ENCODE measurements around the gene RNF183. TPM values are rescaled to one million over a fixed set of nuclear protein-coding genes. Genes with fewer than 3 reads are reported as not detected.

The RNF183 gene
- total and polyA plus RNA-seq, 7 donors, result 2.3 TPM; not detected in 6

GRCh38 chr9:113345671-113346070, 42.5 kb upstream of the RNF183 start:
- 0 to 12% methylated on average over 1 of the region's 1 CpG for WGBS, 2 donors
- peak overlapping the region in 1 of 4 donors; percentile 88 for H3K27ac ChIP-seq
- H3K27me3 ChIP-seq, result peaks cover 0 to 11% (median 2%) of the 10 kb centered on the region in 3 donors
- no peak overlapping the region for H3K4me3 ChIP-seq
- no peak for DNase-seq
- intact Hi-C loops (cut with DNase I), result loop anchor here (10.0 kb wide), 1 partner anchor 239 kb away; no protein-coding TSS in a partner anchor
- H3K36me3 ChIP-seq, result no peaks in the 10 kb centered on the region
- H3K9me3 ChIP-seq, result no peaks in the 10 kb centered on the region
- H3K4me1 ChIP-seq, result peaks cover 0 to 41% (median 34%) of the 10 kb centered on the region in 4 donors
- TF ChIP-seq POLR2AphosphoS5 (IDR thresholded peaks at IDR 0.05) (no peak), CTCF (IDR thresholded peaks at IDR 0.05) (no peak), POLR2A (IDR thresholded peaks at IDR 0.05) (no peak), EP300 (IDR thresholded peaks at IDR 0.05) (no peak)

- no peak for TF ChIP-seq POLR2AphosphoS5 (IDR thresholded peaks at IDR 0.05)
- H3K36me3 ChIP-seq, result no peaks in the 10 kb centered on the region
- peak overlapping the region in 3 of 4 donors; percentile 79 to 88 (median 80) for H3K27ac ChIP-seq
- H3K4me3 ChIP-seq, result no peak overlapping the region
- WGBS, 2 donors, result 14 to 64% methylated on average over 2 of the region's 2 CpGs
- H3K27me3 ChIP-seq, result peaks cover 0 to 6% (median 0%) of the 10 kb centered on the region in 3 donors
- no peak for DNase-seq
- H3K9me3 ChIP-seq, result no peaks in the 10 kb centered on the region
- H3K4me1 ChIP-seq, result peaks cover 0 to 40% (median 32%) of the 10 kb centered on the region in 4 donors
- intact Hi-C loops (cut with DNase I), result loop anchor here (10.0 kb wide), 1 partner anchor 240 kb away; no protein-coding TSS in a partner anchor
These were observed 42.0 kb upstream of the RNF183 start for GRCh38 chr9:113345190-113345589.

DNA sequence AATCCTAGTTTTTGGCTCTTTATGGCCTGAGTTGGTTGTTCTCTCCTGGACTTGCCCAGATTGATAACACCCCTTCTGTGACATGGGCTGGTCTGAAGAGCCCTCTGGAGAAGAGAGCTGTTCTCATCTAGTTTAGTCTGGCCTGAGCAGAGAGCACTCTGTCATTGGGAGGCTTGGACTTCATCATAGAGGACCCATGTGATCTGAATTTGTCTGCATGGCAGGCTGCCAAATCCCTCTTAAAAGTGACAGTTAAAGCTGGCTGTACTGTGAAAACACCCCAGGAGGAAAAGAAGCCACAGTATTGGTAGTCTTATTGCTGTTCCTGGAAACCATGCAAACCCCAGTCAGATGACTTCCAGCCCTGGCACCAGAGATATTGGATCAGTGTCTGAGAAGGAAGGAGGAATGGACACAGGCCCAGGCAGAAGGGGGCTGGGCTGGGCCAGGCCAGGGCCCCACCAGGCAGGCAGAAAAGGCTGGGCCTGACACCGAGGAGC, 40.6 kb upstream of the RNF183 start:
- Histone ChIP-seq H3K27me3 (no peaks in the 10 kb centered on the region), H3K4me1 (peaks cover 0 to 42% (median 28%) of the 10 kb centered on the region in 4 donors), H3K9me3 (no peaks in the 10 kb centered on the region), H3K27ac (peak overlapping the region; percentile 79 to 88 (median 80)), H3K36me3 (no peaks in the 10 kb centered on the region), H3K4me3 (no peak overlapping the region)
- peak; percentile 98 for DNase-seq
- 11 to 21% methylated on average over 1 of the region's 1 CpG for WGBS, 2 donors
- intact Hi-C loops (cut with DNase I), result loop anchor here (10.0 kb wide), 1 partner anchor 241 kb away; no protein-coding TSS in a partner anchor
- TF ChIP-seq POLR2AphosphoS5 (IDR thresholded peaks at IDR 0.05) (peak; percentile 68 to 86 (median 80)), EP300 (IDR thresholded peaks at IDR 0.05) (peak; percentile 48 to 85 (median 64)), POLR2A (IDR thresholded peaks at IDR 0.05) (no peak)

DNA sequence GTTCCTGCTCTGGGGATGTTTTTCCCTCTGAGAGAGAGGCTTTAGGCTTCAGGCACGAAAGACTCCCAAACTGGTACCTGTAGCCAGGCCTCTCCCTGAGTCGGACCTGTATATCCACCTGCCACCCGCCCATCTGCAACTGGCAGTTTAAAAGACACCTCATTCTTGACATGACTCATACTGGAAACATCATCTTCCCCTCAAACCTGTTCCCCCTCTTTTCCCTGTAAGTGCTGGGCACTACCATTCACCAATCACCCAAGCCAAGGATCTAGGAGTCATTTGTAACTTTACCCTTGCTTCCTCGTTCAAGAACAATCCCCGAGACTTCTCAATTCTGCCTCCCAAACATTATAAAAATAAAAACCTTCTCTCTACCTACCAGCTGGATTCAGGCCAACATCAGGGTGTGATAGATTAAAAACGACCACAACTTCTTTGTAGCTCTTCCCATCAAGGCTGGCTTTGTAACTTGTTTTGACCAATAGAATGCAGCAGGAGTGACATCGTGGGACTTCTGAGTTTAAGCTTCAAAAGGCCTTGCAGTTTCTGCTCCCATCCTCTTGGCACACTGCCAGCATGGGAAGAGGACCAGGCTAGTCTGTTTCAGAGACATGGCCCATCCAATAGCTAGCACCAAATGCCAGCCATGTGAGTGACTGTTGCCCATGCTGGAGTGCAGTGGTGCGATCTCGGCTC, 38.7 kb upstream of the RNF183 start:
- intact Hi-C loops (cut with DNase I), result loop anchor here (2.0 to 10.0 kb wide), 3 partner anchors 35 to 243 kb away; partner anchors contain the start of genes ALAD and HDHD3
- Histone ChIP-seq H3K4me1 (peaks cover 0 to 42% (median 28%) of the 10 kb centered on the region in 4 donors), H3K4me3 (no peak overlapping the region), H3K27ac (peak overlapping the region in 1 of 4 donors; percentile 26), H3K27me3 (no peaks in the 10 kb centered on the region), H3K36me3 (no peaks in the 10 kb centered on the region), H3K9me3 (no peaks in the 10 kb centered on the region)
- WGBS, 2 donors, result 34 to 61% methylated on average over 9 of the region's 9 CpGs
- DNase-seq, result no peak
- no peak for TF ChIP-seq EP300 (IDR thresholded peaks at IDR 0.05)
- no peak for TF ChIP-seq POLR2AphosphoS5 (IDR thresholded peaks at IDR 0.05)
- no peak for TF ChIP-seq POLR2A (IDR thresholded peaks at IDR 0.05)
- no peak for TF ChIP-seq CTCF (IDR thresholded peaks at IDR 0.05)

- Histone ChIP-seq H3K27me3 (no peaks in the 10 kb centered on the region), H3K9me3 (no peaks in the 10 kb centered on the region), H3K36me3 (no peaks in the 10 kb centered on the region), H3K4me3 (peak within 1 kb of the TSS; percentile 66 to 84 (median 70)), H3K4me1 (peaks cover 0 to 38% (median 28%) of the 10 kb centered on the region in 4 donors), H3K27ac (peak within 1 kb of the TSS; percentile 80 to 88 (median 88))
- intact Hi-C loops (cut with DNase I), result loop anchor here (1.0 to 10.0 kb wide), 4 partner anchors 37 to 245 kb away; partner anchors contain the start of genes ALAD, CDC26, HDHD3 and PRPF4
- WGBS, 2 donors, result 1 to 2% methylated on average over 46 of the region's 46 CpGs
- peak; percentile 93 for DNase-seq
- peak in 1 of 2 donors; percentile 45 for TF ChIP-seq POLR2A (IDR thresholded peaks at IDR 0.05)
- peak; percentile 73 to 84 (median 82) for TF ChIP-seq POLR2AphosphoS5 (IDR thresholded peaks at IDR 0.05)
- TF ChIP-seq CTCF (IDR thresholded peaks at IDR 0.05), result no peak
- no peak for TF ChIP-seq EP300 (IDR thresholded peaks at IDR 0.05)
These were observed 37.0 kb upstream of the RNF183 start, which contains the start of gene WDR31 for GRCh38 chr9:113340011-113340699. Gene WDR31, minus strand, starts transcription at chr9:113340275. Its CDS starts 8,253 bp downstream, at chr9:113332022.
